Prostate gland (tissue), 2 donors: ENCODE data around the gene GRIP2. TPM values are rescaled to one million over a fixed set of nuclear protein-coding genes. Genes with fewer than 3 reads are reported as not detected.

Experiments used
- DNase-seq: peaks from one replicate; pipeline ENCODE4 v3.0.0-alpha.2; 2019; ENCODE audit warnings: low spot score
- H3K27ac ChIP-seq, 2 donors: fragments of 200-600 bp; sonication (generic); 2 replicates each; pipeline ENCODE4 v1.5.1; 2017 to 2019
- H3K27me3 ChIP-seq: fragments of 200-600 bp; sonication (generic); replicated peaks from 2 replicates; pipeline ENCODE4 v1.5.1; 2019; ENCODE audit not compliant: insufficient read depth
- H3K36me3 ChIP-seq, 2 donors: fragments of 200-600 bp; sonication (generic); 1 replicate in 1 of 2; 2 replicates in 1 of 2; pipeline versions ENCODE4 v1.5.1 to v1.8.1; 2017 to 2019
- H3K4me1 ChIP-seq: fragments of 200-600 bp; sonication (generic); replicated peaks from 2 replicates; pipeline ENCODE4 v1.5.1; 2019
- H3K4me3 ChIP-seq, 2 donors: fragments of 200-600 bp; sonication (generic); 2 replicates each; pipeline ENCODE4 v1.5.1; 2017 to 2019
- H3K9me3 ChIP-seq: fragments of 200-600 bp; sonication (generic); 2 replicates; pipeline ENCODE4 v1.5.1; 2017
- POLR2A ChIP-seq: fragments of 450-650 bp; IDR thresholded peaks from one replicate; pipeline ENCODE4 v1.6.1; 2016; ENCODE audit warnings: antibody characterized with exemption, mild to moderate bottlenecking
- POLR2AphosphoS5 ChIP-seq: sonication (generic); formaldehyde crosslinking; IDR thresholded peaks from one replicate; pipeline ENCODE4 v1.6.1; 2017; ENCODE audit warnings: antibody characterized with exemption
- WGBS: methylation state at CpG from one replicate; pipeline ENCODE4 v1.1.5; 2018; 5-methylcytosine and 5-hydroxymethylcytosine counted together
- intact Hi-C: fragments of 100-400 bp; cut with DNase I; formaldehyde crosslinking; loops from one replicate; pipeline ENCODE4 v1.14.2; 2022
- total RNA-seq, 2 donors: library from RNA; depleted of rRNA; stranded (reverse); fragments of >200 nt; gene quantifications; one replicate each; pipeline ENCODE4 v1.1.0, GENCODE V29; 2016
- TF ChIP-seq, protein P1 (sequence below), 4 experiments: fragments of 200-600 bp in 2 of 4; fragments of 450-650 bp in 2 of 4; sonication (generic) in 2 of 4; IDR thresholded peaks; 1 replicate in 3 of 4; 2 replicates in 1 of 4; pipeline ENCODE4 v1.5.1; 2016 to 2019; ENCODE audit warnings: antibody characterized with exemption in 4 of 4, mild to moderate bottlenecking in 2 of 4, moderate library complexity in 2 of 4

Gene GRIP2
- total RNA-seq, 2 donors from 2014 or later, result 0.27 to 0.62 TPM

DNA sequence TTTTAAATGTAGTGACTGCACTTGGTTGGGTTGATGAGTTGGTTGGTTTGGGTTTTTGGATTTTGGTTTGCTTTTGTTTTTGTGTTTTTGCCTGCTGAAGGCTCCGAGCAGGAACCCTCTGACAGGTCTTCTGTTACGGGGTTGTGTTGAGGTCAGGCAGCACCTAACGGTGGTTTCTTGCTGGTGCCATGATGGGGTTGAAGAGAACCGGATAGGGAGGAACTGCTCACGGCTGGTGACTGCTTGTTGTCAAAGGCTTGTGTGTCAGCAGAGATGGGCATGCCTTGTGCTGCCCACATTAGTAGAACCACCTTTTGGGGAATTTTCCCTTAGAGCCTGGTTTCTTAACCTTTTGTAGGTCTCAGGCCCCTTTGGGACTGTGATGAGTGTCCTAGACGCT lies 95.8 kb downstream of the GRIP2 start:
- H3K4me3 ChIP-seq, result no peak overlapping the region
- intact Hi-C loops, result no loop called here
- 95% methylated on average over 6 of the region's 6 CpGs for WGBS
- no peaks in the 10 kb centered on the region for H3K36me3 ChIP-seq
- TF ChIP-seq, protein P1, sequence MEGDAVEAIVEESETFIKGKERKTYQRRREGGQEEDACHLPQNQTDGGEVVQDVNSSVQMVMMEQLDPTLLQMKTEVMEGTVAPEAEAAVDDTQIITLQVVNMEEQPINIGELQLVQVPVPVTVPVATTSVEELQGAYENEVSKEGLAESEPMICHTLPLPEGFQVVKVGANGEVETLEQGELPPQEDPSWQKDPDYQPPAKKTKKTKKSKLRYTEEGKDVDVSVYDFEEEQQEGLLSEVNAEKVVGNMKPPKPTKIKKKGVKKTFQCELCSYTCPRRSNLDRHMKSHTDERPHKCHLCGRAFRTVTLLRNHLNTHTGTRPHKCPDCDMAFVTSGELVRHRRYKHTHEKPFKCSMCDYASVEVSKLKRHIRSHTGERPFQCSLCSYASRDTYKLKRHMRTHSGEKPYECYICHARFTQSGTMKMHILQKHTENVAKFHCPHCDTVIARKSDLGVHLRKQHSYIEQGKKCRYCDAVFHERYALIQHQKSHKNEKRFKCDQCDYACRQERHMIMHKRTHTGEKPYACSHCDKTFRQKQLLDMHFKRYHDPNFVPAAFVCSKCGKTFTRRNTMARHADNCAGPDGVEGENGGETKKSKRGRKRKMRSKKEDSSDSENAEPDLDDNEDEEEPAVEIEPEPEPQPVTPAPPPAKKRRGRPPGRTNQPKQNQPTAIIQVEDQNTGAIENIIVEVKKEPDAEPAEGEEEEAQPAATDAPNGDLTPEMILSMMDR (IDR thresholded peaks at IDR 0.05), result no peak
- no peak for TF ChIP-seq POLR2A
- no peak for TF ChIP-seq POLR2AphosphoS5
- no peaks in the 10 kb centered on the region for H3K9me3 ChIP-seq
- DNase-seq, result no peak
- no peaks in the 10 kb centered on the region for H3K27me3 ChIP-seq
- H3K4me1 ChIP-seq, result peaks cover 4% of the 10 kb centered on the region
- H3K27ac ChIP-seq, result no peak overlapping the region

DNA sequence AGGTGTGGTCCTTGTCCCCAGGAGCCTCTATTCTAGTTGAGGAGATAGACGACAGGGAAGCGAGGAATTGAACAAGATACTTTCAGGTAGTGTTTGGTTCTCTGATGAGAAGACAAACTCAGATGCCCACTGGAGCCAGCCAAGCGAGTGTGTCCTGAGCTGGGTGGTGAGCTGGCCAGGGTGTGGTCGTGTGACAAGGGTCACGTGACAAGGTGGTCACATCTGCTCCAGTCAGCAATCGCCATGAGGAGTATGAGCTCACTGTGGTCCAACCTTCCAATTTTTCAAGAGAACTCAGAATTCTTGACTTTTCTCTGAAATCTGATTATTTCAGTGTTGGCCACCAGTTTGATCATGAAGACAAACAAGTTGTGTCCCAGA lies 98.2 kb downstream of the GRIP2 start:
- 92% methylated on average over 6 of the region's 6 CpGs for WGBS
- no peak overlapping the region for H3K27ac ChIP-seq
- no peak for DNase-seq
- intact Hi-C loops, result no loop called here
- H3K9me3 ChIP-seq, result no peaks in the 10 kb centered on the region
- no peak overlapping the region for H3K4me3 ChIP-seq
- TF ChIP-seq POLR2AphosphoS5 (no peak), POLR2A (no peak)
- TF ChIP-seq, protein P1 (IDR thresholded peaks at IDR 0.05), result no peak
- no peaks in the 10 kb centered on the region for H3K36me3 ChIP-seq
- no peaks in the 10 kb centered on the region for H3K27me3 ChIP-seq
- H3K4me1 ChIP-seq, result peaks cover 8% of the 10 kb centered on the region

DNA sequence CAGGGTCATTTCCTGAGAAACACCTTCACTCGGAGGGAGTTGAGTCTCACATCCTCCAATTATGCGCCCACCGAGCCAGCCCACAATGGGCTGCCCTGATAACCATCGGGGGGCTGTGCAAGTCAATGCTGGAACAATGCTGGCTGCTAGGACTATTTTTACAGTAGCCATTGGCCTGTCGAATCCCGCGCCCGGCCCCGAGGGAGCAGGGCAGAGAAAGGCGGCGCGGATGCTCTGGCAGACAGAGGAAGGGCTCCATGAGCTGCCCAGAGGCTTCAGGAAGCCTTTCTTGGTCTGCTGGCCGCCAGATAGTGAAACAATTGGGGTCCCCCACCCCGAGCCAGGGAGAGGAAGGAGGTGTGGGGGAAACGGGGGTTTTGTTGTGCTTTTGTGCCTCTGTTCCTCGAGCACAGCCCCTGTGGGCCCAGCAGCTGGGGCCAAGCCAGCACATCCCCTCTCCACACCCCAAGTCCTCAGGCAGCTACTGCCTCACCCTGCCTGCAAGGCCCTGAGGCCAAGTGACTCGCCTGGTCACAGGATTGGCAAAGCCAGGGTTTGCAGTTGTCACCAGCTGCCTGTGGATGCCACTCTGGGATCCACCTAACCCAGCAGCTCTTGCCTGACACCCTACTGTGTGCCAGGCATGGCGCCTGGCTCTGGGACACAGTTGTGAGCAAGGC lies 98.8 kb downstream of the GRIP2 start:
- no peak for TF ChIP-seq POLR2A
- TF ChIP-seq POLR2AphosphoS5, result no peak
- TF ChIP-seq, protein P1 (IDR thresholded peaks at IDR 0.05), result no peak
- Histone ChIP-seq H3K36me3 (no peaks in the 10 kb centered on the region), H3K9me3 (no peaks in the 10 kb centered on the region), H3K4me3 (no peak overlapping the region), H3K27ac (no peak overlapping the region), H3K4me1 (peaks cover 8% of the 10 kb centered on the region), H3K27me3 (no peaks in the 10 kb centered on the region)
- DNase-seq, result no peak
- 92% methylated on average over 18 of the region's 18 CpGs for WGBS
- intact Hi-C loops, result no loop called here

DNA sequence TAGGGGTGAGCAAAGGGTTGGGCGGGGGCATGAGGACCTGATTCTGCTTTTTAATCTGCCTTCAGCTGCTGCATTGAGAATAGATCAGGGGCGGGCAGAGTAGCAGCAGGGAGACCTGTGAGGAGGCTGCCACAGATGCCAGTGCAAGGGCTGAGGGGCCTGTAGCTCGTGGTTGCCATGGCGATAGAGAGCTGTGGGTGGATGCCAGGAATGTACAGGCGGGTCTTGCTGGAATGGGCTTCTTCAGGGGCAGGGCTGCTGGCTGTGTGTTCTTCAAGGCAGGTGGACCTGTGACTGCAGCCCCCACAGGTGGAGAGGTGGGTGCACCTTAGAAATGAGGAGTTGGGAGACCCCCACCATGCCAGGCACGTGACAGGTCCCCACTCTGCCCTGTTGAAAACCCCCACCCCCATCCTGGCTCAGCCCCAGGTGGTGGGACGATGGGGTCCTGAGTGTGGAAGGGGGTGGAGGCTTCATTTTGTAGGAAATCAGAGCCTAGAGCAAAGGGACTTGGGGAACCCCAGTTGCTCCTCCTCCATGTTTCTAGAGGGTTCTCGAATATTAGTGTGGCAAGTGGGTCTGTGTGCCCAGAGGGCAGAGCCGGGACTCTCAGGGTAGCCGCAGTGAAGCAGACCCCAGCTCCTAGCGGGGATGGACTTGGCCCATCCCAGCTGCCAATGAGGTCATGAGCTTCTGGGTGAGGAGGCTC lies 99.5 kb downstream of the GRIP2 start:
- peaks cover 8% of the 10 kb centered on the region for H3K4me1 ChIP-seq

More for the DNA sequence above, 99.5 kb downstream of the GRIP2 start:
- Histone ChIP-seq H3K4me3 (no peak overlapping the region), H3K9me3 (no peaks in the 10 kb centered on the region), H3K36me3 (no peaks in the 10 kb centered on the region), H3K27me3 (no peaks in the 10 kb centered on the region), H3K27ac (no peak overlapping the region)
- intact Hi-C loops, result no loop called here
- WGBS, result 68% methylated on average over 11 of the region's 11 CpGs
- no peak for DNase-seq
- TF ChIP-seq POLR2AphosphoS5 (no peak), POLR2A (no peak)
- TF ChIP-seq, protein P1 (IDR thresholded peaks at IDR 0.05), result no peak
